CD1c-positive myeloid dendritic cell (primary cell): Measurements from ENCODE around the gene SNRPD3.
"Not testable (repeated sequence)": the region's sequence is repeated elsewhere in the genome, so short reads cannot be mapped to it uniquely, and the experiment has no call there.

Experiments used
- DNase-seq: peaks from one replicate; pipeline ENCODE4 v3.0.0-alpha.2; 2016; ENCODE audit errors: extremely low spot score

SNRPD3 gene

DNA sequence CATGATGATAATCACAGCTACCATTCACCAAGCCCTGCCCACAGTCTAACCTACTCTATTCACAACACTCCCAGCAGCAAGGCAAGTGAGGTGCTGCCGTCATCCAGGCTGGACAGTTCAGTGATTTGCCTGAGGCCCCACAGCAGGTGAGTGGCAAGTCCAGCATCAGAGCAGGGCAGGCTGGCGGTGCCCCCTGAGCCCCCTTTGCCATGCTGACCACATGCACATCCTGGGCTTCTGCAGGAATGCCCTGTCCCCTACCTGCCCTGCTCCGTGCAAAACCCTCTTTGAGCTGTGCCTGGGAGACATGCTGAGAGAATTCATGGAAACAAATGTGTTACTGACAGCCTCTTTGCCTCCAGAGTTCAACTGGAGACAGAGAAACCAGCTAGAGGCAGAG, 54.1 kb downstream of the SNRPD3 start:
- DNase-seq = not testable (repeated sequence)

DNA sequence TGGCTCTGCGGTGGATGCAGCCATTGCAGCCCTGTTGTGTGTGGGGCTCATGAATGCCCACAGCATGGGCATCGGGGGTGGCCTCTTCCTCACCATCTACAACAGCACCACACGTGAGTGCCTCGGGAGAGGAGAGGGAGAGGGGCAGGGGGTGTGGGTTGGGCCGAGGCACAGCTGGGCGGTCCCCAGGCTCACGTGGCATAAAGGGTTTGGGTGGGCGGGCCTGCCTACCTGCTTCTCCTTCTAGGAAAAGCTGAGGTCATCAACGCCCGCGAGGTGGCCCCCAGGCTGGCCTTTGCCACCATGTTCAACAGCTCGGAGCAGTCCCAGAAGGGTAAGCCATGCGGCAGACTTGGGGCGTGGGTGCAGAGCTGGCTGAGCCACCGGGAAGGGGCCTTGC, 59.0 kb downstream of the SNRPD3 start:
- DNase-seq = not testable (repeated sequence)

DNA sequence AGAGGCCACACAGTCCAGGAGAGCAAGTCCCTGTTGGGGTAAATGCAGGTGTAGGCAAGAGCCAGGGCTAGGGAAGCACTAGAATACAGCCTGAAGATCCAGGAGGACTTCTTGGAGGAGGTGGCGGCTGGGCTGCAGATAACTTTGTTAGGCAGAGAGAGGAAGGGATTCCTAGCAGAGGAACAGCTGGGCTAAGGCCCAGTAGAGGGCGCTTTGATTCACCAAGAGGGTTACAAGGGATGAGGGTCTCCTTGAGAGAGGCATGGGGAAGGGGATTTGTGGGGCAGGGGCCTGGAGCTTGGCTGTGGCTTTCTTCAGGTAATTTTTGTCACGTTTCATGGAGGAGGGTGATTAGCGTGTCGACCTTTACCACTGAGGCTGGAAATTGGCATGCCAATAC, 65.4 kb downstream of the SNRPD3 start:
- not testable (repeated sequence) for DNase-seq

DNA sequence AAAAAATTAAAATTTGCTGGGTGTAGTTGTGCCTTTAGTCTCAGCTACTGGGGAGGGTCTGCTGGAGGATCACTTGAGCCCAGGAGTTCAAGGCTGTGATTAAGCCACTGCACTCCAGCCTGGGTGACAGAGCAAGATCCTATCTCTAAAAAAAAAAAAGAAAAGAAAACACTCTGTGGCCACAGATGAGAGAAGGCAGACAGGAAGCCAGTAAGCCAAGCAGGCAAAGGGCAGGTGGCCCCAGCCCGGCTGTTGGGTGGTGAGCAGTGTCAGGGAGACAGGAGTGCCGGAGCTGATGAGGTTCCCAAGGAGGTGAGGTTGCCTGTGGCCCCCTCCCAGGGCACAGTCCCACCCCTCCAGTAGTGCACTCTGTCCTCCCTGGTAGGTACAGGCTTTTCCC, 66.8 kb downstream of the SNRPD3 start:
- not testable (repeated sequence) for DNase-seq
